ENCODE measurements around the gene PRKN.

DNA sequence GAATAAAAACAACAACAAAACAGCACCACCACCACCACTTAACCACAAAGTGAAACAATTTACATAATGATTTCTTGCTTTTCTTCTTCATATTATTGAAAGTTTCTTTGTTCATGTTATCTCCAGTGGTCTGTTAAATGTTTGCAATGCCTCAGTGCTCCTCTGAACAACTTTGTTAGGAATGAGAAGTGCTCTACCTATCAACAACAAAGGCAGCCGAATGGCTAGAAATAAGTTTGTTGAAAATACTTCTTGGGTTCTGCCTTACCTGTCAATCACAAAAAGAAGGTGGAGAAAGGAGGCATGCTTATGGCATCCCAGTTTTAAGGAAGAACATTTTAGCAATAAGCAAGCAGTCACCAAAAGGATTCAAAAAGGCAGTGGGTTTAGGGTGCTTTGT is 490.2 kb downstream of the PRKN start:
- no peak for TF ChIP-seq POLR2A (IDR thresholded peaks at IDR 0.05)
- TF ChIP-seq, protein P1, sequence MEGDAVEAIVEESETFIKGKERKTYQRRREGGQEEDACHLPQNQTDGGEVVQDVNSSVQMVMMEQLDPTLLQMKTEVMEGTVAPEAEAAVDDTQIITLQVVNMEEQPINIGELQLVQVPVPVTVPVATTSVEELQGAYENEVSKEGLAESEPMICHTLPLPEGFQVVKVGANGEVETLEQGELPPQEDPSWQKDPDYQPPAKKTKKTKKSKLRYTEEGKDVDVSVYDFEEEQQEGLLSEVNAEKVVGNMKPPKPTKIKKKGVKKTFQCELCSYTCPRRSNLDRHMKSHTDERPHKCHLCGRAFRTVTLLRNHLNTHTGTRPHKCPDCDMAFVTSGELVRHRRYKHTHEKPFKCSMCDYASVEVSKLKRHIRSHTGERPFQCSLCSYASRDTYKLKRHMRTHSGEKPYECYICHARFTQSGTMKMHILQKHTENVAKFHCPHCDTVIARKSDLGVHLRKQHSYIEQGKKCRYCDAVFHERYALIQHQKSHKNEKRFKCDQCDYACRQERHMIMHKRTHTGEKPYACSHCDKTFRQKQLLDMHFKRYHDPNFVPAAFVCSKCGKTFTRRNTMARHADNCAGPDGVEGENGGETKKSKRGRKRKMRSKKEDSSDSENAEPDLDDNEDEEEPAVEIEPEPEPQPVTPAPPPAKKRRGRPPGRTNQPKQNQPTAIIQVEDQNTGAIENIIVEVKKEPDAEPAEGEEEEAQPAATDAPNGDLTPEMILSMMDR (IDR thresholded peaks at IDR 0.05) = no peak
